Adipose tissue (tissue), 3 donors: ENCODE results near the gene IL1RAPL2. TPM values are rescaled to one million over a fixed set of nuclear protein-coding genes. Genes with fewer than 3 reads are reported as not detected.
"Not testable (repeated sequence)": the region's sequence is repeated elsewhere in the genome, so short reads cannot be mapped to it uniquely, and the experiment has no call there.

Source experiments
- H3K27ac ChIP-seq: one replicate; pipeline ENCODE4 v1.5.1; 2013; ENCODE audit warnings: low read depth, low read length
- WGBS, 3 donors: extraction: QIAGEN DNeasy Blood & Tissue Kit; methylation state at CpG; one replicate each; pipeline ENCODE4 v1.1.7; 2013; 5-methylcytosine and 5-hydroxymethylcytosine counted together
- polyA plus RNA-seq, 3 donors: library from polyadenylated mRNA; stranded (reverse); fragments of 200-250 nt; gene quantifications; one replicate each; pipeline ENCODE4 v1.2.3, GENCODE V29; 2013
- donor health status: healthy with polysubstance abuse.
- donor health status: Bipolar disorder and iron deficiency.
- donor health status: healthy.

IL1RAPL2 gene
- polyA plus RNA-seq, 3 donors = not detected

DNA sequence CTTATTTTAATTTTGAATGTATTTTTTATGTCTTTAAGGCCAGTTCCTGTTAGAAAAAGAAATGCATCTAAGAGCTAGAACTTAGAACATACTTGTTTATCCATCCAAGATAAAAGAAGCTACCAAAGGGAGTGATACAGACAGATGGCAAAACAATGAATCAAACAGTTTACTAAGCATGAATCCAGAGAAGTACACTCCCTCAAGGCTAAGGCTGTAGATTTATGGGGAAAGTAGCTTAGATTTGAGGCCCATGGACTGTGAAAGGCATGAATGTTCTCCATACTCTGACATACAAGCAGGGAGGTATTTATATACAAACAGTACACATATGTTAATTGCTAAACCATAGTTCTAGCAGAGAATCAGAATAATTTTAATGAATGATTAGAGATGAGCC lies 1001.1 kb downstream of the IL1RAPL2 start:
- H3K27ac ChIP-seq = no peak overlapping the region

DNA sequence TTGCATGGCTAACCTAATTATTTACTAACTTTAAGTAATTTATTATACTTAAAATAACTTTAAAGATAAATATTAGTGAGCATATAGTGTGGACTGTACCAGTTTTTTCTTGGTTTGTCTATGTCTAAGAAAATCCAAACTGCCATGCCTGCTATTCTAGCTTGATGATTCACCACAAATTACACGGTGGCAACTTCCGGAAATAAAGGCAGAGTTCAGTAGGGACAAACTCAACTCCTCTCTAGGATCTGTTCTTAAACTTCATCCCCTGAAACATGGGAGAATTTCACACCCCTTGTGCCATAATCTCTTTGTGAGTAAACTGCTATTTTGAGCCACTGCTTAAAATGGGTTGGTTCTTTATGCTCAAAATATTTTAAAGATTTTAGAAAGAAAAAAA lies 1042.7 kb downstream of the IL1RAPL2 start:
- 70 to 78% (median 74%) methylated on average over 2 of the region's 2 CpGs for WGBS, 3 donors
- H3K27ac ChIP-seq = no peak overlapping the region

DNA sequence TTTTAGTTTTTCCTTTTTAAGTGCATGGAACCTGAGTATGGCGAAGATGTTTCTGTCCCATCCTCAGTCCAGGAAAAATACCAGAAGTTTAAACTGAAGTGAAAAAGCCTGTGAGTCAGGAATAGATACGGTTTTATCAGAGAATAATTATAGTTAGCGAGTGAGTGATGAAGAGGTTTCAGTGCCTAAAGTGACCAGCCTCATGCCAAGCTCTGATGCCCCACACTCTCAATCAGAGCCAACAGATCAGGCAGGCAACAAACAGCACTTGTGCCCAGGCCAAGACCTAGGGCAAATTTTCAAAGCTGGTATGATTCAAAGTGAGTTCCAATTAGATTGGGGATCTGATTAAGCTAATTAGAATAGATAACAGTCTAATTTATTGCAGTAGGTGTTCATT lies 1043.5 kb downstream of the IL1RAPL2 start:
- WGBS, 3 donors = 75 to 91% (median 77%) methylated on average over 3 of the region's 3 CpGs
- no peak overlapping the region for H3K27ac ChIP-seq

DNA sequence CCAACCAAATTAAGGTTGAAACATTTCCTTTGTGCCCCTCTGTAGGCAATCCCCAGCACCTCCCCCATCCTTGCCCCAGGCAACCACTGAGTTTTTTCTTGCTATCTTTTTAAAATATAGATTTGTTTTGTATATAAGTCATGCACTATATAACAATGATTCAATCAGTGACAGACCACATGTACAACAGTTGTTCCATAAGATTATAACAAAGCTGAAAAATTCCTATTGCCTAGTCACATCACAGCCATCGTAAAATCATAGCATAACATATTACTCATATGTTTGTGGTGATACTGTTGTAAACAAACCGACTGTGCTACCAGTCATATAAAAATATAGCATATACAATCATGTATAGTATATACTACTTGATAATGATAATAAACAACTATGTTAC lies 1044.4 kb downstream of the IL1RAPL2 start:
- H3K27ac ChIP-seq = no peak overlapping the region
- 61 to 83% (median 64%) methylated on average over 2 of the region's 2 CpGs for WGBS, 3 donors

DNA sequence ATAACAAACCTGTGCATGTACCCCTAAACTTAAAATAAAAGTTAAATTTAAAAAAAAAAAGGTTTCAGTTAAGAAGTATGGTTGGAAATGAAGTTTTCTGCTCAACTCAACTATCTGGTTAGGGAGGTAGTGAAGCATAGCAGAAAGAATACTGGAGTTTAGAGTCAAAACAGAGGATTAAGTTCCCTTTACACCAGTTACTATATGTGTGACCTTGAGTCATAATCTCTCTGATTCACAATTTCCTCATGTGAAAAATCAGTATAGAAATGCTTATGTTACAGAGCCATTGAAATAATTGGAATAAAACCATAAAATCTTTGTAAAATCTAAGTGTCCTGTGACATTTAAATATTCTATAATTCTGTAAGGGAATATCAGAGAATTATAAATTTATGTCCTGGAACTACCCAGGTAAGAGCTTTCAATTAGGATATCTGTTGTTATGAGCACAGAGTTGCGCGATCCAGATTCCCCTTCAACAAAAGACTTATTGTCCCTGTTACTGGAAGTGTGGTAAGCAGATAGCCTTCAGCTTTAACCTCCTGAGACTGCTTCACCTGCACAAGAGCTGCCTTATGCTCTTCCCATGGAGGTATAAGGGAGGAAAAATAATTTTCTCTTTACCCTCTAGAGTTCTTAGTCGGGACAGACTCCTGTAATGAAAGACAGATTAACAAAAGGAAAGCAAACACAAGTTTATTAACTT lies 1052.5 kb downstream of the IL1RAPL2 start:
- 48 to 88% (median 73%) methylated on average over 3 of the region's 3 CpGs for WGBS, 3 donors
- no peak overlapping the region for H3K27ac ChIP-seq

DNA sequence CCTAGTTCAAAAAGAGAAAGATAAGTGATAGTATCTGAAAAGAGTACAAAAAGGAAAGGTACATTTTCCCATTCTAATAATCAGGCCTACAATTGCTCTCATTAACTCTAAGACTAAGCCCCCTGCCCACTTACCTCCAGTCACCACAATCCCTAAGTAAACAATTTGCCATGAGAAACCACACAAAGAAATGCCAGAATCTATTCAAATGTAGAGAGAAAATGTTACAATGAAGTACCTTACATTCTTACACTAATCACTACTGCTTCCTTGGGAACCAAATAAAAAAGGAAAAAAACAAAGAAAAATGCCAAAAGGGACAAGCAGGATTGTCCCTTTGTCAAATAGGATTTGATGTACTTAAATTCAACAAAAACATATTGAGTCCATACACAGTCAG lies 1068.2 kb downstream of the IL1RAPL2 start:
- H3K27ac ChIP-seq = no peak overlapping the region

DNA sequence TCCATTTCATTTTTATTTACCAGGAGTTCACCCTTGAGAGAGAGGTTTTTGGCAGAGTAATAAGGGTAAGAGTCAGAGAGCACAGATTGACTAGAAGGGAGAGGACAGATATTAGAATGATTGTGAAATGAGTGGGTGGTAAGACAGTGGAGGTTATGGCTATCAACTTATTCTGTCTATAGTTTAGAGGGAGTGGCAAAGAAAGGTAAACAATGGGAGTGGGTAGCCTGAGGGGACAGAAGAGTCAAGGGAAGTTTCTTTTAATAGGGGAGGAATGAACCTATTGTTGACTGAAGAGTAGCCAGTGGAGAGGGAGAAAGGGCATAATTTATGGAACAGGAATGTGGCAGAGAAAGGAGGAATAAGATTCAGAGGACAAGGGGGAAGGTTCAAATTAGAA lies 1069.8 kb downstream of the IL1RAPL2 start:
- no peak overlapping the region for H3K27ac ChIP-seq

DNA sequence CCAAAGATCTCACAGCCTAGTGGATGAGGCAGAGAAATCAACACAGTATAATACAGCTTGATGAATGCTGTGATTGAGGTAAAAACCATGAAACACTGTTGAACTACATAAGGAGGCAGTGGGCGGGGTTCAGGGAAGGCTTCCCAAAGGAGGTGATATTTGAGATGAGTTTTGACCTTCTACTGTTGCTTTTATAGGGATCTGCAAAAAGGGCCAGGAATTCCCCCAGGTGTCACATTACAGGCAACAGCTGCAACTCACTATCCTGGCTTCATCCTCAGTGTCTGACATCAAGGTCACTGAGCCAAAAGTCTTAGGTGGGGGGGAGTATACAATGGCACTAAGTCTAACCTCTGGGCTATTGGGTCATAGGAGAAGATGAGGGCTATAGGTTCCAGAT lies 1070.7 kb downstream of the IL1RAPL2 start:
- WGBS, 3 donors = 67 to 87% (median 87%) methylated on average over 1 of the region's 1 CpG
- H3K27ac ChIP-seq = no peak overlapping the region

DNA sequence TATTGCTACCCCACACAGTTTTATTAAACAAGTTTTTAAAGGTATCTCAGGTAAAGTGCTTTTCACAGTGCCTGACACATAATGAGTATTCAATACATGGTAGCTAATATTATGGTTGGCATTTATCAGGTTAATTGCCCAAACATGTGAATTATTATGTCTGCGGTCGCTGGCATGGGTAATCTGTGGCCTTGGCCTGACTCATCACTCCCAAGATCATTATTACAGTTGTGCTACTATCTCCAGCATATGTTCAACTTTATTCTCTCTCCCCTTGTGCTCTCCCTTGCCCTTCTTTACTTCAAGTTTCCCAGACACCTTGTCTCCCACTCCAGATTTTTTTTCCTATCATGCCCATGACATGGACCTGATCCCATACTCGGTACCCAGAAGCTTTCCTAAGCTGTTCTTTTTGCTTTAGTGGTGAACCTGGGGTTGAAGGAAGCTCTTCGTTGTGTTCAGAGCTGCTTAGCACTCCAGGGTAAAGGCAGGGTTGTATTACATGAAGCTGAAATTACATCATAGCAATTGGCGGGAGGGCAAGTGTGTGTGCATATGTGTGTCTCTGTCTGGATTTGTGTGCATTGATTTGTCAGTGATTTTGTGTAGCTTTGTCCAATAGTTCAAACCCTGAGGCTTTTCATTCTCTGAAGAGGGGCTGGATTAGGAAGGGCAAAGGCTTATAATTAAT lies 1079.8 kb downstream of the IL1RAPL2 start:
- WGBS, 3 donors = 37 to 66% (median 66%) methylated on average over 5 of the region's 5 CpGs
- H3K27ac ChIP-seq = no peak overlapping the region

DNA sequence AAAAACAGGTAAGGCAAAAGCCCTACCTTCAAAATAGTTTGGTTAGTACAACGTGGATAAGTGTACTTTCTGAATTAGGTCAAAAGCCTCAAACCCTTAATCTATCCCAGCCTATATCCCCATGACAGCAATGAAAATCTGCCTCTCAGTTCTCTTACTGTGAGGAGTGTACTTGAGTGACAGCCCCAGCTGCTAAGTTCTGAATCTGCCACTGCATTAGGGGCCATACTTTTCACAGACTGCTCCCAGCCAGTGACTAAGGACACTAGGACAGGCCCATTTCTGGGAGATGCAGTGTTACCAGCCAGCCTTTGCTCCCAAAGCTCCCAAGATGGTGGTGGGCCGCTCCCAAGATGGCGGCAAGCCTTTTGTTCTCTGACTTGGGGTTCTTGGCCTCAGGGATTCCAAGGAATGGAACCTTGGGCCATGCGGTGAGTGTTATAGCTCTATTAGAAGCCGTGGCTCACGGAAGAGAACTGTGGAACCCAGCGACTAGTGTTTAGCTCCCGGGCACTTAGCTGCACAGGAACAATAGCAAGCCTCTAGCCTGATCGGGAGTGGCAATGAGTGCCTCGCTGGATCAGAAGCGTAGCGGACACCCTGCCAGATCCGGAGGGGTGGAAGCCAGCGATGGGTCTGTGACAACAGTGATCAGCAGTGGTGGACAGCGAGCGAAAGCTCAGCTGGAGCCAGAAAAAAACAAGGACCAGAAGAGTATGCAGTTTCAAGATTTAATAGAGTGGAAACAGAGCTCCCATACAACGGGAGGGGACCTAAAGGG lies 1080.8 kb downstream of the IL1RAPL2 start:
- WGBS, 3 donors = 81 to 91% (median 87%) methylated on average over 17 of the region's 17 CpGs
- no peak overlapping the region for H3K27ac ChIP-seq

DNA sequence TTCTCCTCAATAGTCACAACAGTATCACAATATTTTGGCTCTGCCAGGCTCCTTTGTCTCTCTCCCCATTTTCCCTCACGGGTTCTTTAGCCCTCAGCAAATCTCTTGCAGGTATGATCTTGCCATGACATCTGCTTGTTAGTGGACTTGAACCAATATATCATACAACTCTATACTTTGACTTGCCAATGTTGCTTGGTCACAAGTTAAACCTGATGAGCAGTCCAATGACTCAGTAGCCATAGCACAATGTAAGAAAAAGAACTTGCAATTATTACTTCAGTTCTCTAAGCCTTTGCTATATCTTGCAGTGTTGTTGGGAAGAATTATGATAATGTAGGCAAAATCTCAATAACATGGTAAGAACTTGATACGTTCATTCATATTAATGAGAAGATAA lies 1081.8 kb downstream of the IL1RAPL2 start:
- WGBS, 3 donors = 54 to 76% (median 74%) methylated on average over 2 of the region's 2 CpGs
- no peak overlapping the region for H3K27ac ChIP-seq

DNA sequence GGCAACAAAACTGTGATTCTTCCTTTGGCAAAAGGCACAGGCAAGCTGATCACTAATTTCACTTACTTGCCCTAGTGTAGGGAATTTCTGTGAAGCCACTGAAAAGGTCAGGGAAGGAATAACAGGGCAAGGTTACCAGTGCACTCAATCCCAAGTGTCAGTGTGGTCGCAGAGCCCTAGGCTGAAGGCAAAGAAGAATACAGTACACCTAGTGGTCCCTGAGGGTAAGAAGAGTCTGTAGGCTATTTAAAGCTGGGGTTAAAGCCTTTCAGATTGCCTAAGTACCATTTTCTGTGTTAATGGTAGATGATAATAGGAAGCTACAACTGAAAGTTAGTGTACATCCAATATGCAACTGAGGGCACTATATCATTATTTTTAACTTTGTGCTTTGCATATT lies 1082.7 kb downstream of the IL1RAPL2 start:
- H3K27ac ChIP-seq = no peak overlapping the region
- 66 to 85% (median 82%) methylated on average over 1 of the region's 1 CpG for WGBS, 3 donors

DNA sequence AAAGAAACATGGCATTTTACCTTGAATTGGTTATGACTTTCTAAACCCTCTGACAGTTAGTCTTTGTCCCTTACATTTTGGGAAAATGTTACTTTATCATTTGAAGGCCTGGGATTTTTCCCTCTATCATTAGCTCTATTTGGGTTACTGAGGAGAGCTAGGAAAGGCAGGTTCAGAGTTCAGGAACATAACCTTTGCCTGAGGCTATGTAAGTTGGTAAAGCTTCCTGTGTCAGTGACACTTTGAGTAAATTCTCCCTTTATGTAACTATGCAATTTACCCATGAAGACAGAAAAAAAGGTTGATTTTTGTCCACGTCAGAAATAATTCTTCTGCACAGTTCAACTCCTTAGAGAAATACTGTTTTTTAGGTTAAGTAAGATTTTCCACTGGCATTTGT lies 1084.6 kb downstream of the IL1RAPL2 start:
- 17 to 48% (median 23%) methylated on average over 1 of the region's 1 CpG for WGBS, 3 donors

DNA sequence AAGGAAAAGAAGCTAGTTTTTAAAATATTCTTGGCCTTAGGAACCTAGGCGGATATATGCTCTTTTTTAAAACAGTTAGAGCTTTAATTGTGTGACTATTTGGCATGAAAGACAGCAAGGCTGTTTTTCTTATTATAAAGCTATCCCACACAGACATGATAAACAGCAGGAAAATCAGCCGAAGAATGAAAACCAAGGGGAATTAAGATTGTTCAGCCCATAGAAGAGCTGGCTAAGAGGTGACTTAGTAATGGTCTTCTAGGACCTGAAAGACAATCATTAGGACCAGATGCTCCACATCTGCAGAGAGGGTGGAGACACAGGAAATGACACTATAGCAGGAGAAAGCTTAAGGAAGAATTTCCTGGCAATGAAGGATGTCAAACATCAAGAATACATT lies 1085.0 kb downstream of the IL1RAPL2 start:
- no peak overlapping the region for H3K27ac ChIP-seq
- WGBS, 3 donors = 53 to 81% (median 54%) methylated on average over 2 of the region's 2 CpGs

More for the DNA sequence above, 1084.6 kb downstream of the IL1RAPL2 start:
- H3K27ac ChIP-seq = no peak overlapping the region

DNA sequence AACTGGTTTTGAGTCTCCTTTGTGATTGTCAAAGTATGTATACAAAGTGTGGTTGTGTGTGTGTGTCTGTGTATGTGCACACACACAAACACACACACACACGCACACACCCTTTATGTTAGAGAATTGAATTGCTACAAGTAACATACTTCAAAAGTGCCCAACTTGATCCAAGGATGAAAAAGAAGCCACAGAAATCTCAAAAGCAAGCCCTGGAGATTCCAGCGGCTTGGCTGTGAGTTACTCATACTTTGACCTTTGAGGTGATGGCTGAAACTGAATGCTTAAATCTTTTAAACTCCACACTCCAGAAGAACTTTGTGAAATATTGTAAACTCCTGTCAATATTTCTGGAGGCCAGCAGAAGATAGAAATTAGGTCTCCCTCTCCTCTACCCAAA lies 1087.9 kb downstream of the IL1RAPL2 start:
- H3K27ac ChIP-seq = no peak overlapping the region
- 77 to 91% (median 81%) methylated on average over 2 of the region's 2 CpGs for WGBS, 3 donors

DNA sequence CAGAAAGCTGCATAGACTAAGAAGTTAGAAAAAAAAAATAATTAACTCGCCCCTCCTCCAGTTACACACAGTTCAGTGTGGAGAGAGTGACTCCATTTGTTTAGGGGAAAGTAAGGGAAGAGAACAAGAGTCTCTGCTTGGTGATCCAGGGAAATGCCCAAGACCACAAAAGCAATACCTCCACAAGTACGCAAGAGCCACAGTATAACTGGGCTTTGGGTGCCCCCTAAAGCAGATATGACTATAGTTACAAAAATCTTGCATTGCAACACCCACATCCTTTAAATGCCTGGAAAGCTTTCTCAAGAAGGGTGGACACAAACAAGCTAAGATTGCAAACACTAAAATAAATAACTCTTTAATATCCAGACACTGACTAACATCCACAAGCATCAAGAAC lies 1092.1 kb downstream of the IL1RAPL2 start:
- H3K27ac ChIP-seq = no peak overlapping the region
- 80 to 91% (median 81%) methylated on average over 2 of the region's 2 CpGs for WGBS, 3 donors

DNA sequence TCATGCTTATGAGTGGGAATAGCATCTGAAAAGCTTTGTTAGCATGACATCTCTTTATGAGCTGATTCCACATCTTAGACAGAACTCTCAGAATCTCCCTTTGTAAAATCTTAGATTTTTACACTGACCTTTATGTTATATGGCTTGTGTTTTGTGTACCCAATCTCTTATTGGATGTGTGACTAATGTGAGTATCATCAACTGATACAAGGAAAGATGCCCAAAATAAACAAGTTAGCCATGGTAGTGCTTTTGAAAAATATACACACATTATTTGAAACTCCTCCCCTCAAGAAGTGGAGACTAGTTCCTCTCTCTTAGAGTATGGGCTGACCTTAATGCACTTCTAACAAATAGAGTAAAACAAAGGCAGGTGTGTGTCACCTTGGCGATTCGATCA lies 1096.2 kb downstream of the IL1RAPL2 start:
- 83 to 97% (median 93%) methylated on average over 2 of the region's 2 CpGs for WGBS, 3 donors
- H3K27ac ChIP-seq = no peak overlapping the region

DNA sequence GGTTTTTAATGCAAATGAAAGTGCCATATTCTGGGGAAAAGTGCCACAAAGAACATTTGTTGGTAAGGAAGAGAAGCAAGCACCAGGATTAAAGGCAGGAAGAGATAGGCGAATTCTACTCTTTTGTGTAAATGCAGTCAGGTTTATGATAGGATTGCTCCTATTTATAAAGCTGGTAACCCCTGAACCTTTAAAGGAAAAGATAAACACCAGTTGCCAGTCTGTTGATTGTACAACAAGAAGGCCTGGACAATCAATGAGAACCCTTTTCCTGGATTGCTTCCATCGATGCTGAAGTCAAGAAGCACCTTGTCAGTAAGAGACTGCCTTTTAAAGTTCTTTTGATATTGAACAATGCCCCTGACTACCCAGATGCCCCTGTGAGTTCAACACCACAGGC lies 1098.2 kb downstream of the IL1RAPL2 start:
- 33 to 45% (median 43%) methylated on average over 2 of the region's 2 CpGs for WGBS, 3 donors
- no peak overlapping the region for H3K27ac ChIP-seq

DNA sequence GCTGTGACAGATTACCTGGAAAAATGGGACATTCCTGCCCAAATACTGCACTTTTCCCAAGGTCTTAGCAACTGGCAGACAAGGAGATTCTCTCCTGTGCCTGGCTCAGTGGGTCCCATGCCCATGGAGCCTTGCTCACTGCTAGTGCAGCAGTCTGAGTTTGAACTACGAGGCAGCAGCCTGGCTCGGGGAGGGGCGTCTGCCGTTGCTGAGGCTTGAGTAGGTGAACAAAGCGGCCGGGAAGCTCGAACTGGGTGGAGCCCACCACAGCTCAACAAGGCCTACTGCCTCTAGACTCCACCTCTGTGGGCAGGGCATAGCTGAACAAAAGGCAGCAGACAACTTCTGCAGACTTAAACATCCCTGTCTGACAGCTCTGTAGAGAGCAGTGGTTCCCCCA lies 1118.3 kb downstream of the IL1RAPL2 start:
- WGBS, 3 donors = 78 to 95% (median 88%) methylated on average over 7 of the region's 7 CpGs

DNA sequence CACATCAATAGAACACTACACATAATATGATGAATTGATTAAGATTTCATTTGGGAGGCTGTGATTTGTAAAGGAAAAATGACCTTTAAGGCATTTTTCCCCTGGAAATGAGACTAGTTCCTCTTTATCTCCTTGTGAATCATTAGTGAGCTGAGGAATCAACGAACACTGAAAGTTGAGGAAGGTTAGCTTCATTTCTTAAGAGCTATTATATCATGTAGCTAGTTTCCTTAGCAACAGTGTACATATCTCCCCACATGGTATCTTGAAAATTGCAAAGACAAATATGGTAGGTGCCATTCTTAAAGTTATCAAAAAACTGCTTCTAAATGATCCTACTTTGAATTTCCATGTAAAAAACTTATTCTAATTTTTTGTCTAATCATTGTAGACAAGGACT lies 1128.8 kb downstream of the IL1RAPL2 start:
- WGBS, 3 donors = 21 to 65% (median 49%) methylated on average over 1 of the region's 1 CpG
- no peak overlapping the region for H3K27ac ChIP-seq

More for the DNA sequence above, 1118.3 kb downstream of the IL1RAPL2 start:
- H3K27ac ChIP-seq = not testable (repeated sequence)
